A549 (cell line): Measurements from ENCODE around the gene AHI1. TPM values are rescaled to one million over a fixed set of nuclear protein-coding genes. Genes with fewer than 3 reads are reported as not detected.

Experiments used
- ATAC-seq, 2 experiments: fragments of 200-7000 bp in 1 of 2; fragments of >200 bp in 1 of 2; cut with Nextera tagmentation in 1 of 2; cut with Tn5 transposase in 1 of 2; 3 replicates each; pipeline versions ENCODE4 v1.8.0 to v1.9.1; 2018 to 2020; ENCODE audit warnings: mild to moderate bottlenecking in 1 of 2, moderate library complexity in 1 of 2
- CTCF ChIA-PET: fragments of 300-600 bp; sonication (Branson Sonifier 250); formaldehyde crosslinking; extraction: SDS; loops from one replicate; lab custom pipeline; 2021; ENCODE audit warnings: antibody characterized with exemption, inconsistent platforms; lab: Yijun Ruan, JAX
- POLR2A ChIA-PET: fragments of 350-600 bp; formaldehyde crosslinking; extraction: SDS; loops from one replicate; lab custom pipeline; 2021; ENCODE audit warnings: antibody characterized with exemption, inconsistent platforms; lab: Yijun Ruan, JAX
- DNase-seq, 2 experiments: peaks; one replicate each; pipeline versions ENCODE4 v3.0.0 to v3.0.0-alpha.2; 2011 to 2016; ENCODE audit warnings: low read depth in 1 of 2, low spot score in 1 of 2
- FAIRE-seq: peaks from 2 replicates; lab custom pipeline; 2011; peaks lifted over from hg19 to GRCh38; lab: Jason Lieb, UNC
- H3K27ac ChIP-seq, 2 experiments: fragments of >200 bp; sonication (Bioruptor Twin); formaldehyde crosslinking; 3 replicates each; pipeline ENCODE4 v1.5.1; 2016 to 2017
- H3K4me1 ChIP-seq: fragments of >200 bp; sonication (Bioruptor Twin); formaldehyde crosslinking; 3 replicates; pipeline ENCODE4 v1.6.1; 2016
- H3K4me2 ChIP-seq: fragments of >200 bp; sonication (Bioruptor Twin); formaldehyde crosslinking; 3 replicates; pipeline ENCODE4 v1.6.1; 2016
- H3K4me3 ChIP-seq: fragments of >200 bp; sonication (Bioruptor Twin); formaldehyde crosslinking; 3 replicates; pipeline ENCODE4 v1.5.1; 2016
- H3K9me3 ChIP-seq: fragments of >200 bp; sonication (Bioruptor Twin); formaldehyde crosslinking; 3 replicates; pipeline ENCODE4 v1.6.1; 2016
- ATOH8 ChIP-seq: fragments of 250-450 bp; sonication (Bioruptor Pico); IDR thresholded peaks from 2 replicates; pipeline ENCODE4 v1.5.0; 2020; ENCODE audit warnings: low read depth, mild to moderate bottlenecking, moderate library complexity
- BCL3 ChIP-seq: fragments of >200 bp; sonication (Bioruptor Twin); formaldehyde crosslinking; IDR thresholded peaks from 3 replicates; pipeline ENCODE4 v1.6.1; 2016
- CBX2 ChIP-seq: fragments of 200-600 bp; sonication (generic); IDR thresholded peaks from 2 replicates; pipeline ENCODE4 v1.6.1; 2016; ENCODE audit warnings: low read depth, mild to moderate bottlenecking, borderline replicate concordance
- CHD4 ChIP-seq: fragments of 200-600 bp; sonication (generic); IDR thresholded peaks from 2 replicates; pipeline ENCODE4 v1.6.1; 2016; ENCODE audit warnings: antibody characterized with exemption, mild to moderate bottlenecking, borderline replicate concordance
- EHF ChIP-seq: fragments of 250-450 bp; sonication (Bioruptor Pico); IDR thresholded peaks from 2 replicates; pipeline ENCODE4 v1.5.0; 2020; ENCODE audit warnings: mild to moderate bottlenecking
- FOSB ChIP-seq: fragments of 250-450 bp; sonication (Bioruptor Pico); IDR thresholded peaks from 2 replicates; pipeline ENCODE4 v1.5.0; 2020; ENCODE audit warnings: mild to moderate bottlenecking, moderate library complexity
- HEYL ChIP-seq: fragments of 250-450 bp; sonication (Bioruptor Pico); IDR thresholded peaks from 2 replicates; pipeline ENCODE4 v1.8.0; 2021; ENCODE audit warnings: mild to moderate bottlenecking, moderate library complexity
- KDM5A ChIP-seq: fragments of 200-600 bp; sonication (generic); IDR thresholded peaks from 2 replicates; pipeline ENCODE4 v1.6.1; 2016; ENCODE audit warnings: antibody characterized with exemption, mild to moderate bottlenecking
- MAFK ChIP-seq: fragments of 450-650 bp; IDR thresholded peaks from 2 replicates; pipeline ENCODE4 v1.6.1; 2014; ENCODE audit not compliant: partially characterized antibody
- MAZ ChIP-seq: fragments of 150-350 bp; IDR thresholded peaks from 2 replicates; pipeline ENCODE4 v1.6.1; 2014; ENCODE audit warnings: antibody characterized with exemption, low read depth, low read length, borderline replicate concordance
- NFE2L2 ChIP-seq: fragments of 150-350 bp; conservative IDR thresholded peaks from 2 replicates; pipeline ENCODE4 v1.6.1; 2014; ENCODE audit warnings: low read length
- PHF8 ChIP-seq: fragments of 200-600 bp; sonication (generic); IDR thresholded peaks from 2 replicates; pipeline ENCODE4 v1.6.1; 2016; ENCODE audit warnings: low read depth, mild to moderate bottlenecking, antibody characterized with exemption, moderate library complexity, borderline replicate concordance
- RNF2 ChIP-seq: fragments of 200-600 bp; sonication (generic); IDR thresholded peaks from 2 replicates; pipeline ENCODE4 v1.6.1; 2016; ENCODE audit warnings: low read depth, mild to moderate bottlenecking, antibody characterized with exemption, moderate library complexity, borderline replicate concordance
- SMC3 ChIP-seq: fragments of >200 bp; sonication (Bioruptor Twin); formaldehyde crosslinking; IDR thresholded peaks from 3 replicates; pipeline ENCODE4 v1.6.1; 2018; ENCODE audit warnings: inconsistent platforms
- ZC3H11A ChIP-seq: fragments of 450-650 bp; IDR thresholded peaks from 2 replicates; pipeline ENCODE4 v1.6.1; 2014; ENCODE audit warnings: antibody characterized with exemption, mild to moderate bottlenecking
- ZFP36 ChIP-seq: fragments of 450-650 bp; IDR thresholded peaks from 2 replicates; pipeline ENCODE4 v1.6.1; 2014; ENCODE audit warnings: borderline replicate concordance; ENCODE audit not compliant: partially characterized antibody
- ZNF302 ChIP-seq: fragments of 250-450 bp; sonication (Bioruptor Pico); IDR thresholded peaks from 2 replicates; pipeline ENCODE4 v1.9.0; 2021; ENCODE audit warnings: inconsistent platforms, mild to moderate bottlenecking, moderate library complexity
- WGBS: methylation state at CpG from one replicate; pipeline ENCODE4 v1.1.6; 2017; ENCODE audit errors: missing lambda C conversion rate; 5-methylcytosine and 5-hydroxymethylcytosine counted together
- polyA plus RNA-seq, 4 experiments: library from polyadenylated mRNA; depleted of rRNA in 3 of 4; stranded (reverse); fragments of >200 nt; fragmentation: RNase III in 1 of 4; extraction: RNeasy Plus Mini Kit Qiagen cat#74134 plus additional on column Dnase treatment in 1 of 4; gene quantifications; 2 replicates in 3 of 4; 3 replicates in 1 of 4; pipeline ENCODE4 v1.2.3, GENCODE V29; 2011 to 2017
- TF ChIP-seq, protein P1 (sequence below): IDR thresholded peaks from 2 replicates; pipeline ENCODE4 v1.6.1; 2012
- TF ChIP-seq, protein P2 (sequence below): fragments of >200 bp; sonication (Bioruptor Twin); formaldehyde crosslinking; IDR thresholded peaks from 2 replicates; pipeline ENCODE4 v1.6.1; 2016

The AHI1 gene
- polyA plus RNA-seq, 2 of the 4 experiments (the other 2 are of a cell fraction) = 24.7 to 50.8 TPM

- Histone ChIP-seq H3K27ac (no peak overlapping the region), H3K9me3 (no peaks in the 10 kb centered on the region), H3K4me2 (no peak overlapping the region), H3K4me3 (no peak overlapping the region), H3K4me1 (no peaks in the 10 kb centered on the region)
- POLR2A ChIA-PET = no interaction called here
- no peak for ATAC-seq
- no peak for DNase-seq
- no peak for FAIRE-seq
- TF ChIP-seq, protein P1, sequence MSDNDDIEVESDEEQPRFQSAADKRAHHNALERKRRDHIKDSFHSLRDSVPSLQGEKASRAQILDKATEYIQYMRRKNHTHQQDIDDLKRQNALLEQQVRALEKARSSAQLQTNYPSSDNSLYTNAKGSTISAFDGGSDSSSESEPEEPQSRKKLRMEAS = no peak
- TF ChIP-seq CHD4 (no peak), PHF8 (no peak), SMC3 (no peak), MAFK (no peak), ZNF302 (CRISPR knock-in tag) (no peak), RNF2 (no peak), FOSB (no peak), CBX2 (no peak), HEYL (CRISPR knock-in tag) (no peak), NFE2L2 (no peak), EHF (CRISPR knock-in tag) (no peak)
- CTCF ChIA-PET = no interaction called here
- WGBS = 93% methylated on average over 4 of the region's 4 CpGs
These were observed 173.0 kb downstream of the AHI1 start for GRCh38 chr6:135324531-135324930.

GRCh38 chr6:135323979-135324378 lies 173.6 kb downstream of the AHI1 start:
- ChIA-PET POLR2A (no interaction called here), CTCF (no interaction called here)
- 37% methylated on average over 2 of the region's 2 CpGs for WGBS
- no peak for DNase-seq
- Histone ChIP-seq H3K4me1 (no peaks in the 10 kb centered on the region), H3K4me2 (no peak overlapping the region), H3K27ac (no peak overlapping the region), H3K4me3 (no peak overlapping the region), H3K9me3 (no peaks in the 10 kb centered on the region)
- no peak for ATAC-seq
- no peak for TF ChIP-seq MAFK
- no peak for TF ChIP-seq ATOH8 (CRISPR knock-in tag)
- TF ChIP-seq RNF2 = no peak
- no peak for TF ChIP-seq FOSB
- no peak for TF ChIP-seq MAZ
- TF ChIP-seq ZC3H11A = no peak
- no peak for TF ChIP-seq KDM5A
- FAIRE-seq = no peak

- ChIA-PET CTCF (no interaction called here), POLR2A (no interaction called here)
- no peak for ATAC-seq
- no peaks in the 10 kb centered on the region for H3K4me1 ChIP-seq
- no peak overlapping the region for H3K27ac ChIP-seq
- no peaks in the 10 kb centered on the region for H3K9me3 ChIP-seq
- TF ChIP-seq ZFP36 (no peak), BCL3 (no peak)
- TF ChIP-seq, protein P2, sequence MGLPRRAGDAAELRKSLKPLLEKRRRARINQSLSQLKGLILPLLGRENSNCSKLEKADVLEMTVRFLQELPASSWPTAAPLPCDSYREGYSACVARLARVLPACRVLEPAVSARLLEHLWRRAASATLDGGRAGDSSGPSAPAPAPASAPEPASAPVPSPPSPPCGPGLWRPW = no peak
- H3K4me3 ChIP-seq = no peak overlapping the region
- no peak for DNase-seq
- no peak for FAIRE-seq
- WGBS = 96% methylated on average over 6 of the region's 6 CpGs
- no peak overlapping the region for H3K4me2 ChIP-seq
These were observed 174.3 kb downstream of the AHI1 start for GRCh38 chr6:135323202-135323668.
